ENCODE results near the gene KRTAP10-4.
"Not testable (repeated sequence)": the region's sequence is repeated elsewhere in the genome, so short reads cannot be mapped to it uniquely, and the experiment has no call there.

Gene KRTAP10-4

GRCh38 chr21:44535963-44536362 lies 37.6 kb upstream of the KRTAP10-4 start:
- DNase-seq = peak; percentile 13

GRCh38 chr21:44537930-44538911 lies 35.3 kb upstream of the KRTAP10-4 start:
- no peak for DNase-seq

- DNase-seq = no peak
Observed at GRCh38 chr21:44539046-44539445, 34.5 kb upstream of the KRTAP10-4 start.

GRCh38 chr21:44539991-44540666 lies 33.4 kb upstream of the KRTAP10-4 start, which contains the start of gene KRTAP10-1:
KRTAP10-1 (minus strand) TSS chr21:44540195; CDS start chr21:44540150, 45 bp downstream.
- DNase-seq = no peak

GRCh38 chr21:44540741-44541288 lies 32.7 kb upstream of the KRTAP10-4 start:
- DNase-seq = no peak

GRCh38 chr21:44542716-44543115 lies 30.8 kb upstream of the KRTAP10-4 start:
- DNase-seq = no peak

GRCh38 chr21:44544566-44544965 lies 29.0 kb upstream of the KRTAP10-4 start:
- no peak for DNase-seq

- no peak for DNase-seq
Observed at GRCh38 chr21:44547656-44548331, 25.7 kb upstream of the KRTAP10-4 start.

GRCh38 chr21:44548381-44548780 lies 25.1 kb upstream of the KRTAP10-4 start:
- DNase-seq = no peak

GRCh38 chr21:44548922-44549321 lies 24.6 kb upstream of the KRTAP10-4 start:
- no peak for DNase-seq

- DNase-seq = no peak
Observed at GRCh38 chr21:44549525-44550211, 23.9 kb upstream of the KRTAP10-4 start.

- not testable (repeated sequence) for DNase-seq
Observed at GRCh38 chr21:44550285-44550684, 23.2 kb upstream of the KRTAP10-4 start.

- no peak for DNase-seq
Observed at GRCh38 chr21:44550807-44551206, 22.7 kb upstream of the KRTAP10-4 start.

GRCh38 chr21:44551340-44551961 lies 22.1 kb upstream of the KRTAP10-4 start, which contains the start of gene KRTAP10-2:
KRTAP10-2 (minus strand) TSS chr21:44551505; CDS start chr21:44551458, 47 bp downstream.
- no peak for DNase-seq

GRCh38 chr21:44552136-44552535 lies 21.4 kb upstream of the KRTAP10-4 start:
- no peak for DNase-seq

GRCh38 chr21:44552681-44553080 lies 20.8 kb upstream of the KRTAP10-4 start:
- DNase-seq = no peak

- no peak for DNase-seq
Observed at GRCh38 chr21:44555200-44555875, 18.2 kb upstream of the KRTAP10-4 start.

- no peak for DNase-seq
Observed at GRCh38 chr21:44556879-44557278, 16.6 kb upstream of the KRTAP10-4 start.

- DNase-seq = no peak
Observed at GRCh38 chr21:44557491-44558328, 15.8 kb upstream of the KRTAP10-4 start.

GRCh38 chr21:44558329-44558675 lies 15.2 kb upstream of the KRTAP10-4 start:
- DNase-seq = not testable (repeated sequence)
